Peyer's patch (tissue), 4 donors: ENCODE data around the gene SETD1B.

ENCODE experiments used
- POLR2A ChIP-seq, 2 donors: fragments of 450-650 bp; IDR thresholded peaks; one replicate each; pipeline ENCODE4 v1.5.1; 2017; ENCODE audit warnings: antibody characterized with exemption in 2 of 2, mild to moderate bottlenecking in 2 of 2, moderate library complexity in 2 of 2
- TF ChIP-seq, protein P1 (sequence below), 6 experiments: fragments of 450-650 bp in 4 of 6; fragments of 200-600 bp in 2 of 6; sonication (generic) in 1 of 6; IDR thresholded peaks; one replicate each; pipeline ENCODE4 v1.5.1; 2017 to 2019; ENCODE audit warnings: antibody characterized with exemption in 6 of 6, mild to moderate bottlenecking in 3 of 6, moderate library complexity in 1 of 6

DNA sequence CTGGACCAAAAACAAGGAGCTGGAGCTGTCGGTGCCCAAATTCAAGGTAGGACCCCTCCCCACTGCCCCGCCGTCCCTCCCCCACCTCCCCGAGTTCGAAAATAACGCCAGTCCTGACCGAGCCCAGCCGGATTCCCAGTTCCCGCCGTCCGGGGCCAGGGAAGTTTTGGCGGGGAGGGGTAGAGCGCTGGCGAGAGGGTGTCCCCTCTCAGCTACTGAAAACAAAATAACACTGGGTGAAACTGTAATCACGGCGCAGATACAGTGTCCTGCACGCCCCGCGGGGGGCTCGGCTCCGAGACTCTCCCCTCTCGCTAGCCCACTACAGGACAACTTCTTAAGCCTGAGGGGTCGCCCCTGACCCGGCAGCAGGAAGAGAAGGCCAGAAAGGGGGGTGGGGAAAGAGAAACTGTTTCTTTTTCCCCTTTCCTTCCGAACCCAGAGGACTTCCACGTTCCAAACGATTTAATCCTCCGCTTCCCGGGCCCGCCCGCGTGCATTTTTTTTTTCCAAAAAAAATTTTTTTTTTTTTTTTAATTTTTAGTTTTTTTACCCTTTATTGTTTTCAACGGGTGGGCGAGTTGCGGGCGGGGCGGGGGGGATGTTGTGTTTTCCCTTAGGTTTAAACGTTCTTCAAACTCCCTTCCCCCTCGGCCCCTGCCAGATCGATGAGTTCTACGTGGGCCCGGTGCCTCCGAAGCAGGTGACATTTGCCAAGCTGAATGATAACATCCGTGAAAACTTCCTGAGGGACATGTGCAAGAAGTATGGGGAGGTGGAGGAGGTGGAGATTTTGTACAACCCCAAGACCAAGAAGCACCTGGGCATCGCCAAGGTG is 1.6 kb downstream of the SETD1B start:
- no peak for TF ChIP-seq POLR2A (IDR thresholded peaks at IDR 0.05)
- TF ChIP-seq, protein P1, sequence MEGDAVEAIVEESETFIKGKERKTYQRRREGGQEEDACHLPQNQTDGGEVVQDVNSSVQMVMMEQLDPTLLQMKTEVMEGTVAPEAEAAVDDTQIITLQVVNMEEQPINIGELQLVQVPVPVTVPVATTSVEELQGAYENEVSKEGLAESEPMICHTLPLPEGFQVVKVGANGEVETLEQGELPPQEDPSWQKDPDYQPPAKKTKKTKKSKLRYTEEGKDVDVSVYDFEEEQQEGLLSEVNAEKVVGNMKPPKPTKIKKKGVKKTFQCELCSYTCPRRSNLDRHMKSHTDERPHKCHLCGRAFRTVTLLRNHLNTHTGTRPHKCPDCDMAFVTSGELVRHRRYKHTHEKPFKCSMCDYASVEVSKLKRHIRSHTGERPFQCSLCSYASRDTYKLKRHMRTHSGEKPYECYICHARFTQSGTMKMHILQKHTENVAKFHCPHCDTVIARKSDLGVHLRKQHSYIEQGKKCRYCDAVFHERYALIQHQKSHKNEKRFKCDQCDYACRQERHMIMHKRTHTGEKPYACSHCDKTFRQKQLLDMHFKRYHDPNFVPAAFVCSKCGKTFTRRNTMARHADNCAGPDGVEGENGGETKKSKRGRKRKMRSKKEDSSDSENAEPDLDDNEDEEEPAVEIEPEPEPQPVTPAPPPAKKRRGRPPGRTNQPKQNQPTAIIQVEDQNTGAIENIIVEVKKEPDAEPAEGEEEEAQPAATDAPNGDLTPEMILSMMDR (IDR thresholded peaks at IDR 0.05), result no peak
